ENCODE data around the gene HS3ST1. TPM values are rescaled to one million over a fixed set of nuclear protein-coding genes. Genes with fewer than 3 reads are reported as not detected.

The HS3ST1 gene
- total RNA-seq = 0.51 TPM

- no peak for DNase-seq
Measured at GRCh38 chr4:11428231-11428898, at the start of gene HS3ST1. Gene HS3ST1 (minus strand): TSS chr4:11428894. CDS start chr4:11400005, 28,889 bp downstream.

GRCh38 chr4:11475871-11476270 is 47.2 kb upstream of the HS3ST1 start:
- no peak for DNase-seq

- DNase-seq = no peak
Measured at GRCh38 chr4:11474146-11474545, 45.5 kb upstream of the HS3ST1 start.

GRCh38 chr4:11472535-11472934 is 43.8 kb upstream of the HS3ST1 start:
- no peak for DNase-seq

GRCh38 chr4:11471618-11472017 is 42.9 kb upstream of the HS3ST1 start:
- no peak for DNase-seq

- DNase-seq = no peak
Measured at GRCh38 chr4:11471046-11471441, 42.4 kb upstream of the HS3ST1 start.

- no peak for DNase-seq
Measured at GRCh38 chr4:11470438-11471045, 41.8 kb upstream of the HS3ST1 start.

GRCh38 chr4:11469650-11470437 is 41.1 kb upstream of the HS3ST1 start:
- no peak for DNase-seq

GRCh38 chr4:11468901-11469300 is 40.2 kb upstream of the HS3ST1 start:
- peak; percentile 11 for DNase-seq

- DNase-seq = no peak
Measured at GRCh38 chr4:11467931-11468330, 39.2 kb upstream of the HS3ST1 start.

GRCh38 chr4:11463707-11464106 is 35.0 kb upstream of the HS3ST1 start:
- DNase-seq = no peak

GRCh38 chr4:11456401-11456800 is 27.7 kb upstream of the HS3ST1 start:
- no peak for DNase-seq

GRCh38 chr4:11455201-11455835 is 26.6 kb upstream of the HS3ST1 start:
- DNase-seq = no peak

- DNase-seq = no peak
Measured at GRCh38 chr4:11451716-11452115, 23.0 kb upstream of the HS3ST1 start.

- no peak for DNase-seq
Measured at GRCh38 chr4:11446155-11446811, 17.6 kb upstream of the HS3ST1 start.

GRCh38 chr4:11441194-11441556 is 12.5 kb upstream of the HS3ST1 start:
- DNase-seq = no peak

GRCh38 chr4:11440481-11441193 is 11.9 kb upstream of the HS3ST1 start:
- no peak for DNase-seq

GRCh38 chr4:11439836-11440235 is 11.1 kb upstream of the HS3ST1 start:
- DNase-seq = no peak

GRCh38 chr4:11438647-11439046 is 10.0 kb upstream of the HS3ST1 start:
- no peak for DNase-seq

GRCh38 chr4:11436673-11437072 is 8.0 kb upstream of the HS3ST1 start:
- DNase-seq = no peak

- DNase-seq = no peak
Measured at GRCh38 chr4:11436084-11436483, 7.4 kb upstream of the HS3ST1 start.

- no peak for DNase-seq
Measured at GRCh38 chr4:11435557-11435956, 6.9 kb upstream of the HS3ST1 start.
